Stomach (tissue), 9 donors: Measurements from ENCODE around the gene L3MBTL1. TPM values are rescaled to one million over a fixed set of nuclear protein-coding genes. Genes with fewer than 3 reads are reported as not detected.

ENCODE experiments used
- DNase-seq, 2 donors: peaks; one replicate each; pipeline versions ENCODE4 v3.0.0 to v3.0.0-alpha.2; 2013 to 2019
- H3K27ac ChIP-seq, 5 donors: fragments of 200-600 bp in 4 of 5; sonication (generic) in 4 of 5; one replicate each; pipeline ENCODE4 v1.5.1; 2013 to 2019; ENCODE audit warnings: mild to moderate bottlenecking in 1 of 5, moderate library complexity in 1 of 5
- H3K27me3 ChIP-seq, 3 donors: fragments of 200-600 bp; sonication (generic); one replicate each; pipeline ENCODE4 v1.5.1; 2017 to 2019; ENCODE audit warnings: mixed run types in 1 of 3
- H3K36me3 ChIP-seq, 4 donors: fragments of 200-600 bp; sonication (generic); 1 replicate in 3 of 4; 2 replicates in 1 of 4; pipeline ENCODE4 v1.5.1; 2016 to 2019
- H3K4me1 ChIP-seq, 4 donors: fragments of 200-600 bp; sonication (generic); one replicate each; pipeline ENCODE4 v1.5.1; 2016 to 2019
- H3K4me3 ChIP-seq, 4 donors: fragments of 200-600 bp; sonication (generic) in 3 of 4; one replicate each; pipeline ENCODE4 v1.5.1; 2016 to 2019; ENCODE audit warnings: mild to moderate bottlenecking in 1 of 4
- H3K9me3 ChIP-seq, 4 donors: fragments of 200-600 bp; sonication (generic); one replicate each; pipeline ENCODE4 v1.5.1; 2016 to 2019
- CTCF ChIP-seq, 7 experiments: fragments of 450-650 bp in 4 of 7; fragments of 200-600 bp in 3 of 7; sonication (generic) in 3 of 7; IDR thresholded peaks; one replicate each; pipeline ENCODE4 v1.5.1; 2016 to 2019; ENCODE audit warnings: antibody characterized with exemption in 7 of 7, control low read depth in 2 of 7, mild to moderate bottlenecking in 1 of 7
- EP300 ChIP-seq: sonication (generic); formaldehyde crosslinking; IDR thresholded peaks from one replicate; pipeline ENCODE4 v1.6.1; 2017; ENCODE audit warnings: antibody characterized with exemption
- POLR2A ChIP-seq, 4 donors: fragments of 450-650 bp; IDR thresholded peaks; one replicate each; pipeline ENCODE4 v1.6.1; 2016; ENCODE audit warnings: antibody characterized with exemption in 4 of 4, control low read depth in 2 of 4, mild to moderate bottlenecking in 1 of 4, moderate library complexity in 1 of 4
- POLR2AphosphoS5 ChIP-seq, 3 donors: sonication (generic); formaldehyde crosslinking; IDR thresholded peaks; one replicate each; pipeline ENCODE4 v1.6.1; 2016; ENCODE audit warnings: antibody characterized with exemption in 3 of 3
- WGBS, 5 donors: extraction: QIAGEN DNeasy Blood & Tissue Kit in 3 of 5; methylation state at CpG; one replicate each; pipeline versions ENCODE4 v1.1.5 to v1.1.7; 2013 to 2018; 5-methylcytosine and 5-hydroxymethylcytosine counted together
- intact Hi-C: fragments of 100-400 bp; cut with DNase I; formaldehyde crosslinking; loops from one replicate; pipeline ENCODE4 v1.15.1; 2023; ENCODE audit warnings: low total_unique reads
- polyA plus RNA-seq, 3 donors: library from polyadenylated mRNA; stranded (reverse); fragments of 200-250 nt; gene quantifications; one replicate each; pipeline ENCODE4 v1.2.3, GENCODE V29; 2013
- total RNA-seq, 5 donors: library from RNA; depleted of rRNA; stranded (reverse); fragments of >200 nt; gene quantifications; one replicate each; pipeline versions ENCODE4 v1.1.0 to v1.2.3, GENCODE V29; 2014 to 2016
- donor health status: healthy with polysubstance abuse.
- donor health status: Bipolar disorder and iron deficiency.
- donor health status: healthy.

Gene L3MBTL1
- total and polyA plus RNA-seq, 8 donors = 0.76 to 28.7 (median 8.5) TPM

- 74 to 83% (median 76%) methylated on average over 11 of the region's 11 CpGs for WGBS, 5 donors
- H3K4me1 ChIP-seq = no peaks in the 10 kb centered on the region
- H3K4me3 ChIP-seq = no peak overlapping the region
- no peak overlapping the region for H3K27ac ChIP-seq
- H3K27me3 ChIP-seq = no peaks in the 10 kb centered on the region
- intact Hi-C loops = no loop called here
- no peak for DNase-seq
- no peak for TF ChIP-seq EP300
- no peak for TF ChIP-seq POLR2A (IDR thresholded peaks at IDR 0.05)
- TF ChIP-seq POLR2AphosphoS5 (IDR thresholded peaks at IDR 0.05) = no peak
- TF ChIP-seq CTCF (IDR thresholded peaks at IDR 0.05) = no peak
- H3K9me3 ChIP-seq = no peaks in the 10 kb centered on the region
- peaks cover 11 to 39% (median 38%) of the 10 kb centered on the region in 4 donors for H3K36me3 ChIP-seq
These were observed 34.7 kb upstream of the L3MBTL1 start for GRCh38 chr20:43472671-43473380.

GRCh38 chr20:43473381-43473704, 34.2 kb upstream of the L3MBTL1 start:
- no peaks in the 10 kb centered on the region for H3K4me1 ChIP-seq
- H3K36me3 ChIP-seq = peaks cover 11 to 34% (median 33%) of the 10 kb centered on the region in 4 donors
- WGBS, 5 donors = 93 to 98% (median 98%) methylated on average over 4 of the region's 4 CpGs
- no peaks in the 10 kb centered on the region for H3K27me3 ChIP-seq
- H3K27ac ChIP-seq = no peak overlapping the region
- intact Hi-C loops = no loop called here
- DNase-seq = no peak
- H3K4me3 ChIP-seq = no peak overlapping the region
- H3K9me3 ChIP-seq = no peaks in the 10 kb centered on the region
- no peak for TF ChIP-seq EP300
- TF ChIP-seq POLR2A (IDR thresholded peaks at IDR 0.05) = no peak
- TF ChIP-seq POLR2AphosphoS5 (IDR thresholded peaks at IDR 0.05) = no peak
- TF ChIP-seq CTCF (IDR thresholded peaks at IDR 0.05) = no peak

GRCh38 chr20:43477193-43477592, 30.3 kb upstream of the L3MBTL1 start:
- TF ChIP-seq POLR2A (IDR thresholded peaks at IDR 0.05) = no peak
- no peak for TF ChIP-seq POLR2AphosphoS5 (IDR thresholded peaks at IDR 0.05)
- TF ChIP-seq EP300 = no peak
- no peak for TF ChIP-seq CTCF (IDR thresholded peaks at IDR 0.05)
- intact Hi-C loops = no loop called here
- DNase-seq = no peak
- 45 to 62% (median 55%) methylated on average over 3 of the region's 3 CpGs for WGBS, 5 donors
- Histone ChIP-seq H3K27me3 (no peaks in the 10 kb centered on the region), H3K4me1 (no peaks in the 10 kb centered on the region), H3K9me3 (no peaks in the 10 kb centered on the region), H3K4me3 (no peak overlapping the region), H3K36me3 (peaks cover 0 to 4% (median 0%) of the 10 kb centered on the region in 4 donors), H3K27ac (no peak overlapping the region)

- Histone ChIP-seq H3K4me3 (no peak overlapping the region), H3K27me3 (no peaks in the 10 kb centered on the region), H3K4me1 (no peaks in the 10 kb centered on the region), H3K36me3 (peaks cover 0 to 3% (median 0%) of the 10 kb centered on the region in 4 donors), H3K9me3 (no peaks in the 10 kb centered on the region), H3K27ac (no peak overlapping the region)
- TF ChIP-seq POLR2AphosphoS5 (IDR thresholded peaks at IDR 0.05) = no peak
- TF ChIP-seq EP300 = no peak
- no peak for TF ChIP-seq POLR2A (IDR thresholded peaks at IDR 0.05)
- no peak for TF ChIP-seq CTCF (IDR thresholded peaks at IDR 0.05)
- WGBS, 5 donors = 76 to 83% (median 76%) methylated on average over 4 of the region's 4 CpGs
- intact Hi-C loops = no loop called here
- DNase-seq = no peak
These were observed 29.9 kb upstream of the L3MBTL1 start for GRCh38 chr20:43477619-43478018.
